ENCODE results near the gene COL9A3. TPM values are rescaled to one million over a fixed set of nuclear protein-coding genes. Genes with fewer than 3 reads are reported as not detected.
A peak's percentile ranks its signal among the peaks of the same experiment; 100 is the strongest.

COL9A3 gene
- total RNA-seq, 2 experiments from 2014 or later = not detected

GRCh38 chr20:62856931-62857619 is 40.2 kb downstream of the COL9A3 start:
- Mint-ChIP-seq H3K4me1 (ENCODE audit: low read depth) (peaks cover 22% of the 10 kb centered on the region), H3K4me3 (no peak overlapping the region), H3K9me3 (no peaks in the 10 kb centered on the region), H3K27ac (no peak overlapping the region), H3K27me3 (no peaks in the 10 kb centered on the region), H3K36me3 (ENCODE audit: low read depth) (peaks cover 42% of the 10 kb centered on the region)
- Histone ChIP-seq H3K27ac (ENCODE audit: low read depth in 1 of 2, low read length in 2 of 2) (no peak overlapping the region), H3K36me3 (ENCODE audit: insufficient read depth, low read length) (peaks cover 15% of the 10 kb centered on the region), H3K4me3 (ENCODE audit: low read length) (no peak overlapping the region), H3K9me3 (ENCODE audit: control insufficient read depth in 1 of 2, insufficient read depth in 1 of 2, low read length in 2 of 2) (peaks cover 0 to 2% of the 10 kb centered on the region in 2 experiments), H3K4me1 (ENCODE audit: insufficient read depth, low read length) (peaks cover 12% of the 10 kb centered on the region), H3K27me3 (ENCODE audit: control insufficient read depth in 1 of 2, insufficient read depth in 2 of 2, low read length in 2 of 2) (no peaks in the 10 kb centered on the region)
- POLR2A ChIA-PET = no interaction called here
- CTCF ChIA-PET = no interaction called here
- DNase-seq (no peak), ATAC-seq (ENCODE audit: poor library complexity) (no peak)
- TF ChIP-seq, protein P1, sequence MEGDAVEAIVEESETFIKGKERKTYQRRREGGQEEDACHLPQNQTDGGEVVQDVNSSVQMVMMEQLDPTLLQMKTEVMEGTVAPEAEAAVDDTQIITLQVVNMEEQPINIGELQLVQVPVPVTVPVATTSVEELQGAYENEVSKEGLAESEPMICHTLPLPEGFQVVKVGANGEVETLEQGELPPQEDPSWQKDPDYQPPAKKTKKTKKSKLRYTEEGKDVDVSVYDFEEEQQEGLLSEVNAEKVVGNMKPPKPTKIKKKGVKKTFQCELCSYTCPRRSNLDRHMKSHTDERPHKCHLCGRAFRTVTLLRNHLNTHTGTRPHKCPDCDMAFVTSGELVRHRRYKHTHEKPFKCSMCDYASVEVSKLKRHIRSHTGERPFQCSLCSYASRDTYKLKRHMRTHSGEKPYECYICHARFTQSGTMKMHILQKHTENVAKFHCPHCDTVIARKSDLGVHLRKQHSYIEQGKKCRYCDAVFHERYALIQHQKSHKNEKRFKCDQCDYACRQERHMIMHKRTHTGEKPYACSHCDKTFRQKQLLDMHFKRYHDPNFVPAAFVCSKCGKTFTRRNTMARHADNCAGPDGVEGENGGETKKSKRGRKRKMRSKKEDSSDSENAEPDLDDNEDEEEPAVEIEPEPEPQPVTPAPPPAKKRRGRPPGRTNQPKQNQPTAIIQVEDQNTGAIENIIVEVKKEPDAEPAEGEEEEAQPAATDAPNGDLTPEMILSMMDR (IDR thresholded peaks at IDR 0.05) = no peak
- intact Hi-C loops (cut with DNase I, micrococcal nuclease) = no loop called here

- peak overlapping the region; percentile 58 for H3K27ac Mint-ChIP-seq
- Histone ChIP-seq H3K27ac (ENCODE audit: low read depth in 1 of 2, low read length in 2 of 2) (no peak overlapping the region), H3K9me3 (ENCODE audit: control insufficient read depth in 1 of 2, insufficient read depth in 1 of 2, low read length in 2 of 2) (peaks cover 0 to 6% of the 10 kb centered on the region in 2 experiments), H3K4me1 (ENCODE audit: insufficient read depth, low read length) (peaks cover 13% of the 10 kb centered on the region), H3K4me3 (ENCODE audit: low read length) (no peak overlapping the region), H3K36me3 (ENCODE audit: insufficient read depth, low read length) (peaks cover 6% of the 10 kb centered on the region), H3K27me3 (ENCODE audit: control insufficient read depth in 1 of 2, insufficient read depth in 2 of 2, low read length in 2 of 2) (no peaks in the 10 kb centered on the region)
- DNase-seq (peak in 1 of 14 experiments; percentile 29), ATAC-seq (ENCODE audit: poor library complexity) (no peak)
- H3K36me3 Mint-ChIP-seq (ENCODE audit: low read depth) = peaks cover 36% of the 10 kb centered on the region
- CTCF ChIA-PET = no interaction called here
- TF ChIP-seq, protein P1 (IDR thresholded peaks at IDR 0.05) = no peak
- H3K4me3 Mint-ChIP-seq = peak overlapping the region; percentile 66
- no peaks in the 10 kb centered on the region for H3K9me3 Mint-ChIP-seq
- intact Hi-C loops (cut with DNase I, micrococcal nuclease) = no loop called here
- H3K27me3 Mint-ChIP-seq = no peaks in the 10 kb centered on the region
- peaks cover 27% of the 10 kb centered on the region for H3K4me1 Mint-ChIP-seq (ENCODE audit: low read depth)
- POLR2A ChIA-PET = no interaction called here
Measured at GRCh38 chr20:62858058-62858830, 41.4 kb downstream of the COL9A3 start.

DNA sequence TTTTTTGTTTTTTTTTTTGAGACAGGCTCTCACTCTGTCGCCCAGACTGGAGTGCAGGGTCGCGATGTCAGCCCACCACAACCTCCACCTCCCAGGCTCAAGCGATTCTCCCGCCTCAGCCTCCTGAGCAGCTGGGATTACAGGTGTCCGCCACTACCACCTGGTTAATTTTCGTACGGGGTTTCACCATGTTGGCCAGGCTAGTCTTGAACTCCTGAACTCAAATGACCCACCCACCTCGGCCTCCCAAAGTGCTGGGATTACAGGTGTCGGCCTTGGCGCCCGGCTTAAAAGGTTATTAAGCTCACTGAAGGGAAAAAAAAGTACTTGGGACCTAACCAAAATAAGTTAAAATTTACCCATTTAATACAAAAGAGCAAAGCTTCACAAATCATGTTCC is 42.9 kb downstream of the COL9A3 start:
- ChIA-PET POLR2A (no interaction called here), CTCF (no interaction called here)
- H3K4me1 Mint-ChIP-seq (ENCODE audit: low read depth) = peaks cover 27% of the 10 kb centered on the region

More for the DNA sequence above, 42.9 kb downstream of the COL9A3 start:
- Histone ChIP-seq H3K4me1 (ENCODE audit: insufficient read depth, low read length) (peaks cover 13% of the 10 kb centered on the region), H3K27ac (ENCODE audit: low read depth in 1 of 2, low read length in 2 of 2) (no peak overlapping the region), H3K27me3 (ENCODE audit: control insufficient read depth in 1 of 2, insufficient read depth in 2 of 2, low read length in 2 of 2) (no peaks in the 10 kb centered on the region), H3K36me3 (ENCODE audit: insufficient read depth, low read length) (no peaks in the 10 kb centered on the region), H3K9me3 (ENCODE audit: control insufficient read depth in 1 of 2, insufficient read depth in 1 of 2, low read length in 2 of 2) (peaks cover 0 to 6% of the 10 kb centered on the region in 2 experiments), H3K4me3 (ENCODE audit: low read length) (no peak overlapping the region)
- Mint-ChIP-seq H3K27me3 (no peaks in the 10 kb centered on the region), H3K36me3 (ENCODE audit: low read depth) (peaks cover 24% of the 10 kb centered on the region), H3K9me3 (no peaks in the 10 kb centered on the region), H3K27ac (peak overlapping the region; percentile 78), H3K4me3 (peak overlapping the region; percentile 83)
- intact Hi-C loops (cut with DNase I, micrococcal nuclease) = loop anchor here in 1 of 2 experiments (2.0 to 5.0 kb wide), 2 partner anchors 33 to 52 kb away; no protein-coding TSS in a partner anchor
- TF ChIP-seq, protein P1 (IDR thresholded peaks at IDR 0.05) = no peak
- DNase-seq = no peak
- no peak for ATAC-seq (ENCODE audit: poor library complexity)
